Dendritic cell treated with granulocyte-macrophage colony-stimulating factor and Interleukin-4, amounts not matched to agents 40 ng/mL and 50 ng/mL, for 4 days (primary cell): ENCODE data around the gene IL12A.

Experiments used
- H3K27ac Mint-ChIP-seq: one replicate; pipeline ENCODE4 v1.8.0; 2022; ENCODE audit warnings: mild to moderate bottlenecking, mixed read lengths
- H3K27me3 Mint-ChIP-seq: one replicate; pipeline ENCODE4 v1.8.0; 2022; ENCODE audit warnings: mild to moderate bottlenecking, mixed read lengths
- H3K36me3 Mint-ChIP-seq: one replicate; pipeline ENCODE4 v1.8.0; 2022; ENCODE audit warnings: low read depth, mixed read lengths
- H3K4me1 Mint-ChIP-seq: one replicate; pipeline ENCODE4 v1.8.0; 2022; ENCODE audit warnings: low read depth, mixed read lengths
- H3K4me3 Mint-ChIP-seq: one replicate; pipeline ENCODE4 v1.8.0; 2022; ENCODE audit warnings: mild to moderate bottlenecking, moderate library complexity, mixed read lengths
- H3K9me3 Mint-ChIP-seq: one replicate; pipeline ENCODE4 v1.8.0; 2022; ENCODE audit warnings: mixed read lengths
- intact Hi-C: fragments of 100-400 bp; cut with micrococcal nuclease; formaldehyde crosslinking; loops from one replicate; pipeline ENCODE4 v1.15.0; 2022

Gene IL12A

DNA sequence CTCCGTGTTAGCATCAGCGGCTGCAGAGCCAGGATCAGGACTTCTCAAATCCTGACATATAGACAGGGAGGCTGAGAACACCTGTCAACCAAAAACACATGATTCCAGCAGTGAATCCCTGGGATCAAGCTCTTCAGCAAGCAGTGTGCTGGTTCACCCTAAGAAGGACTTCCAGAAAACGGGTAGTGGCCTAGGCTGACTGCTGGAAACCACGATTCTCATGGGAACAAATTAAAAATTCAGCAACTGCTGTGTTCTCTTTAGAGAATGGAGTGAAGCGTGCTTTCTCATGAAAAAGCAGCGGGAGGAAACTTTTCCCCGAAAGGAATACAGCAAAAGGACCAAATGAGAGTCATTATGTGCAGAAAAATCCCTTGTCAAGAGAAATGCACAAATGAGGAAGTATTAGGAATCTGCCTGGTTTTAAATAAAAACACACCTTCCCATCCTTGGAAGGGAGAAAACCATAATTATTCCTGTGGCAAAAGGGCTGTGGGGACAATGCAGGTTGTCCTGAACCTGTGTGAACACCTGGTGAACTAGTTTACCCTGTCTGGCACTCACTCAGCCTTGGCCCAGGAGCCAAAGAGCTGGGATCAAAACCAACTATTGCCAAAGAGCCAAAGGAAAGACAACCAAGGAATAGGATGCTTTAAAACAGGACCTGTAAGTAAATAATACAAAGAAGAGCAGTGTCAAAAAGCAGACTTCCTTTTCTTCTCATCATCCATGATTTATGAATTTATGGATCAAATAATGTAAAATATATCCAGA is 13.4 kb downstream of the IL12A start:
- intact Hi-C loops = no loop called here
- no peaks in the 10 kb centered on the region for H3K36me3 Mint-ChIP-seq
- H3K27ac Mint-ChIP-seq = no peak overlapping the region
- no peak overlapping the region for H3K4me3 Mint-ChIP-seq
- no peaks in the 10 kb centered on the region for H3K9me3 Mint-ChIP-seq
- H3K4me1 Mint-ChIP-seq = peaks cover 13% of the 10 kb centered on the region
- H3K27me3 Mint-ChIP-seq = no peaks in the 10 kb centered on the region

DNA sequence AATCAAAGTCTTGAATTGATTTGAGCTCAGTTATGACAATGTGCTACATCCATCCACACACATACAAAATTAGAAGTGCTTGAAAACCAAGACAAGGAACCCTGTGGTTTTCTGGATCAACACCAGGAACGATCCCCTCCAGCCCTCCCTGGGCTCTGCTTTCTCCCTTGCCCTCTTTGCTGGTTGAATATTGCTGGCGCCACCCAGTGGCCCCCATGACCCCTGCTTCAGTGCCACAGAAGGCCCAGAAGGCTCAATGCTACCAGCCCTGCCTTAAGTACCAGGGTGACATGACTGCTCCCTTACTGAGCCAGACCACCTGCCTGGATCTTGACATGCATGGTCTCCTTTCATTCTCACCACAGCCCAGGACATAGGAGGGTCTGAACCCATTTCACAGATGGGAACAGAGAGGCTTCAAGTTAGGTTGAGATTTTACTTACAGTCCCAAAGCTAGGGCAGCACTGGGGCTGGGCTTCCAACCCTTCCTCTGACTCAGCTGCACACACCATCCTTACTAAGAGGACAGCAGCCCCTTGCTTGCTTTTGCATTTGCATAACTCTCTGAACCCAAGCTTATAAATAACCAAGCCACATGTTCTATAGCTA is 15.0 kb downstream of the IL12A start:
- Mint-ChIP-seq H3K4me3 (no peak overlapping the region), H3K4me1 (peaks cover 13% of the 10 kb centered on the region), H3K36me3 (no peaks in the 10 kb centered on the region), H3K9me3 (no peaks in the 10 kb centered on the region), H3K27me3 (no peaks in the 10 kb centered on the region), H3K27ac (no peak overlapping the region)
- intact Hi-C loops = no loop called here

DNA sequence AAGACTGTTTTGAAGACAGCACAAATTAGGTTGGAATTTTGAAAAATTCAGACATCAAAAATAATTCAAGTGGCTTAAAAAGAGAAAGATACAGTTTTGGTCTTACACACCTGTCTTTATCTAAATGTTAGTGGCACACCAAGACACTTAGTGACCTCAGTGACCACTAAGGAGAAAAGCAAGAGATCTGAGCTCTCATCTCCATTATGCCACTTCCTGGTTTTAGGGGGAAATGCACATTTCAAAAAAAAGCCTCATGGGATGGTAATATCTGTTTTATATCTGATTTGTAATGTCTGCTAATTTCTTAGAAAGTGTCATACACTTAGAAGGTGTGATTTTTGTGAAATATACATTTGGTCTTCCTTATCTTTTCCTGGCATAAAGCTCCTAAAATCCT is 16.4 kb downstream of the IL12A start:
- Mint-ChIP-seq H3K4me3 (no peak overlapping the region), H3K27me3 (no peaks in the 10 kb centered on the region), H3K27ac (no peak overlapping the region), H3K36me3 (no peaks in the 10 kb centered on the region), H3K4me1 (peaks cover 13% of the 10 kb centered on the region), H3K9me3 (no peaks in the 10 kb centered on the region)
- intact Hi-C loops = no loop called here

DNA sequence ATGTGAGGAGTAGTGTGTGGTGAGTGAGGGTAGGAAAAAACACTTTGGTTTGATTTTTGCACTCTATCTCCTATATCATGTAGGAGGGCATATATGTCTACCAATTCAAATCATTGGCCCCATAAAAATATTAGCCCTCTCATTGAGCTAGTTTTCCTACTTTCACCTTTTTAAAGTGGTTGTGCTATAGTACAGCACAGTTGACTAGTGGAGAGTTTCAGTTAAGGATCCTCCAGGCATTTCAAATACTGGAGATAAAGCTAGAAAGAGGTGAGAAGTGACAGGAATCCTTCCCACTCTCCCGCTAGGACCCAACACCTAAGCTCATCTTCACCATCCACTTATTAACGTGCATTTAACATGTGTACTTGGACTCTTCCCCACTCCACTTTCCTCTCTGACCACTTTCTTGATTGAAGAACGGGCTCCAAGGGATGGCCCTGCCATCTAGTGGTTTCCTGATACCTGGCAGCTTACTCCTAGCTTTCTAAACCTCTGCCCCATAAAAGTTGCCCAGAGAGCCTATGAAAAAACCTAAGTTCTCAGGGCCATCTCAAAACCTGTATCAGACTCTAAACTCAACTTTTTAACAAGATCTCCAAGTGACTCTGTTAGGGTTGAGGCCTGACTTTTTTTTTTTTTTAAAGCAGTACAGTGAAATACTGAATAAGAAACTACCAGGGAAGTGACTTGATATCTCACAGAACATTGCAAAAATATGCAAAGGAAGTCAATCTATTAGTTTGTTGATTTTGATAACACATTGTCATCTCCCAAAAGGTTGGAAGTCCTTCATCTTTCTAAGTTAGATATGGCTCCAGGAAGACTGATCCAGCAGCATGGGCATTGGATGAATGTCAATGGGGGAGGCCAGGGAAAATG is 17.9 kb downstream of the IL12A start:
- H3K36me3 Mint-ChIP-seq = no peaks in the 10 kb centered on the region
- H3K27me3 Mint-ChIP-seq = no peaks in the 10 kb centered on the region
- no peak overlapping the region for H3K27ac Mint-ChIP-seq
- no peak overlapping the region for H3K4me3 Mint-ChIP-seq
- no peaks in the 10 kb centered on the region for H3K9me3 Mint-ChIP-seq
- intact Hi-C loops = loop anchor here (1.0 to 2.0 kb wide), 3 partner anchors 78 to 178 kb away; no protein-coding TSS in a partner anchor
- H3K4me1 Mint-ChIP-seq = peaks cover 20% of the 10 kb centered on the region

DNA sequence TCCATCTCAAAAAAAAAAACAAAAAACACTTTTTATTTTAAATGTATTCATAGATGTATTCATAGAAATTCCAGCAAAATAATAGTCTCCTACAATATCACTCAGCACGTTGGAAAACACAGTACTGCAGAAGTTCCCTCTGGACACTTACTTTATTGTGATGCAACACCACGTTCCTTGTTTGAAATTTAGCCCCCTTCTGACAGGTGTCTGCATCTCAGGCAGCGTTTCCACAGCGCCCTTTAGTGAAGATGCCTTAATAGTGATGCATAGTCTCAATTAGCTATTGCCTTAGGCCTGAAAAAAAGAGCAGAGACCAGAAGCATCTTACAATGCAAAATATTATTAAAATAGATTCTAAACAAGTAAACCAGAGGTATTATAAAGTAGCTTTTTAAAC is 20.3 kb downstream of the IL12A start:
- no peak overlapping the region for H3K27ac Mint-ChIP-seq
- H3K9me3 Mint-ChIP-seq = no peaks in the 10 kb centered on the region
- peaks cover 24% of the 10 kb centered on the region for H3K4me1 Mint-ChIP-seq
- no peaks in the 10 kb centered on the region for H3K27me3 Mint-ChIP-seq
- no peaks in the 10 kb centered on the region for H3K36me3 Mint-ChIP-seq
- no peak overlapping the region for H3K4me3 Mint-ChIP-seq
- intact Hi-C loops = no loop called here

DNA sequence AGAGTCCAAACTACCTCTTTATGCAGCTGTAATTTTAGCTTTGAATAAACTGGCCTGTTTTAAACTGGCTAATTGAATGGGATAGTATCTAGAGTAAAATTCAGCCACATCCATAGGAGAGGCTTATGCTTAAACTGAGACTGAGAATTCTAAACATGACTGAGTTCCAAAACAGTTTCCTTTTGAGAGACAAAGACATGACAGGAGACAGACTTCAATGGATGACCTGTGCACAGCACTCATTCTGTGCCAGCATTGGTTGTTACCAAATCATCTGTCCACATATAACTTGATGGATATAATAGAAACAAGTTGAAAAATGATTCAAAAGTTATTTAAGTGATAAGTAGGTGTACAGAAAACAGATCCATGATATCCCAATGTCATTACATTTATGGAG is 20.9 kb downstream of the IL12A start:
- Mint-ChIP-seq H3K9me3 (no peaks in the 10 kb centered on the region), H3K27me3 (no peaks in the 10 kb centered on the region), H3K4me1 (peaks cover 24% of the 10 kb centered on the region), H3K4me3 (no peak overlapping the region), H3K27ac (no peak overlapping the region), H3K36me3 (no peaks in the 10 kb centered on the region)
- intact Hi-C loops = no loop called here

DNA sequence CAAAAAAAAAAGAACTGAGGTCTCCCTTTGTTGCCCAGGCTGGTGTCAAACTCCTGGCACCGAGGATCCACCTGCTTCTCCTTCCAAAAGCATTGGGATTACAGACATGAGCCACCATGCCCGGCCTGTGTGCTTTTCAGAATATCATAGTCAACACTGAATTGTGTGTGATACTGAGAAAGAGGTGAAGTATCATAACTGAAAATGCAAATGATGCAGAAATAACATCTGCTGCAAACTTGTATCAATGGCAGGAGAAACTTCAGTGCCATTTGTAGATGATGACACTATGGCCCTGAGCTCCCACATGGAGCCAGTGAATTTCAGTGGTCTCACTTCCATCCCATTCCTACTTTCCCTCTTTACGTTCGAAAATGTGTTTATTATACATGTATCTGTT is 21.9 kb downstream of the IL12A start:
- peaks cover 24% of the 10 kb centered on the region for H3K4me1 Mint-ChIP-seq
- no peak overlapping the region for H3K4me3 Mint-ChIP-seq
- no peak overlapping the region for H3K27ac Mint-ChIP-seq
- H3K36me3 Mint-ChIP-seq = no peaks in the 10 kb centered on the region
- H3K27me3 Mint-ChIP-seq = no peaks in the 10 kb centered on the region
- no peaks in the 10 kb centered on the region for H3K9me3 Mint-ChIP-seq
- intact Hi-C loops = no loop called here

DNA sequence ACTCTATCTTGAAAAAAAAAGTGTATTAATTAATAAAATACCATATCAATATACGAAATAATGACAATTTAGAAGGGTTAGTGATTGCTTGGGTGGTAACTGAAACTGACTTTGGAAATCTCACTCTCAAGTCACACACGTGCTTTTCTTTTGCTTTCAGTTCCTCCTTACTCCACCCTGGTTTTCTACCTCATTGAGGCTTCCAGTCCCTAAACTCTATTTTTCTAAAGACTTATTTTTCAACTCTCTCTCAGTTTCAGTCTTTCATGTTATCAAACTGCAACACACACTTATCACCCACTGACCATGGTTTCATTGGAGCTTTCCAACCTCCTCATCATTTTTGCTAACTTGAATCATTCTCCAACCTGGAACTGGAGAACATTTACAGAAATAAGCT is 23.5 kb downstream of the IL12A start:
- H3K4me3 Mint-ChIP-seq = no peak overlapping the region
- peak overlapping the region; percentile 58 for H3K27ac Mint-ChIP-seq
- H3K27me3 Mint-ChIP-seq = no peaks in the 10 kb centered on the region
- H3K4me1 Mint-ChIP-seq = peaks cover 15% of the 10 kb centered on the region
- intact Hi-C loops = no loop called here
- H3K9me3 Mint-ChIP-seq = no peaks in the 10 kb centered on the region
- no peaks in the 10 kb centered on the region for H3K36me3 Mint-ChIP-seq

DNA sequence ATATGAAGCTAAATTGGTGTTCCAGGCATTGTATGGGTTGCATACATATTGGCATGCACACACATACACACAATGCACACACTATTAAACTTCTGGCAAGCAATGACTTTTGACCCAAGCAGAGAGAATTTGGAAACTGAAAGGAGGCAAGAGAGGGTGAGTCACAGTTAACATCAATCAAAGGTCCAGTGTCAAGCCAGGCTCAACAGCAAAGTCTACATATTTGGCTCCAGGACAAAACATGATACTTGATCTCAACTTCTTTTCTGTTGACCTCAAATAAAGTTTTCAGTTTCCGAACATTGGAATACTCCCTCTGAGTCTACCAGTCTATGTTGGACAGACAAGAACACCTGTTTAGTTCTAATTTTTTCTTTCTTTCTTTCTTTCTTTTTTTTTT is 28.3 kb downstream of the IL12A start:
- no peaks in the 10 kb centered on the region for H3K9me3 Mint-ChIP-seq
- intact Hi-C loops = no loop called here
- no peak overlapping the region for H3K27ac Mint-ChIP-seq
- H3K4me3 Mint-ChIP-seq = no peak overlapping the region
- no peaks in the 10 kb centered on the region for H3K36me3 Mint-ChIP-seq
- peaks cover 8% of the 10 kb centered on the region for H3K4me1 Mint-ChIP-seq
- H3K27me3 Mint-ChIP-seq = peaks cover 1% of the 10 kb centered on the region

DNA sequence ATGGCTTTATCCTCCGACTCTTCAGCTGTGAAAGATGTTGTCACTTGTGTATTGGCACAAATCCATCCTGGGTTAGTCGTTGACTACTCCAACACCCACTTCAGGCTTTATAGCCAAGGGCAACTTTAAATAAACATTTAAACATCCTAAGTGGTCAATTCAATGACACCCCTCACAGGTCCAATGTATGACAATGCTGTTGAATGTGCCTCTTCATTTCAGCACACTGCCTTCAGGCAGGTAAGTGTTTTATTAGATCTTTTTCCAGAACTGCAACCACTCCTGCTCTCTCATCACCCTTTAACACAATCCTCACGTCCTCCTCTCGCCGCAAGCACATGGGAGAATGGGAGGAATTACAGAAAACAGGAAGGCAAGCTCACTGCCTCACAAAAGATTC is 30.3 kb downstream of the IL12A start:
- Mint-ChIP-seq H3K9me3 (no peaks in the 10 kb centered on the region), H3K27ac (no peak overlapping the region), H3K36me3 (no peaks in the 10 kb centered on the region), H3K27me3 (peaks cover 1% of the 10 kb centered on the region), H3K4me3 (no peak overlapping the region), H3K4me1 (no peaks in the 10 kb centered on the region)
- intact Hi-C loops = no loop called here

DNA sequence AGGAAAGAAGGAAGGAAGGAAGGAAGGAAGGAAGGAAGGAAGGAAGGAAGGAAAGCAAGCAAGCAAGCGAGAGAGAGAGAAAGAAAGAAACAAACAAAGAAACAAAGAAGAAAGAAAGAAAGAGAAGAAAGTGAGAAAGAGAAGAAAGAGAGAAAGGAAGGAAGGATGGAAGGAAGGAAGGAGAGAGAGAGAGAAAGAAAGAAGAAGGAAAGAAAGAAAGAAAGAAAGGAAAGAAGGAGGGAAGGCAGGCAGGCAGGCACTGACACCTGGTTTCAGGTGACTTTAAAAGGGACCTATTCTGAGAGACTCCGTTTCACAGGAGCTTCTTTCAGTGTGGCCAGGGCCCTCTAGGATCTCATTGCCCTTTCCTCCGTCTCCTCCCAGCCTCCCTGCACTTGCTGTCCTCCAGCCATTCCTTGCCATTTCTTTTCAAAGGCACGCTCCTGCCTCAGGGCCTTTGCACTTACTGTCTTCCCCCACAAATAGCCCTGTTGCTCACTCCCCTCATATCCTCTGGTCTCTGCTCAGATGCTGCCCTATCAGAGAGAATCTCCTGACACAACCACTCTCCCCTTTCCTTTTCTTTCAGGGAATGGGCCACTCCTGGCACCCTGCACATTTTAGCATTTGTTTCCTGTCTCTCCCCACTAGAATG is 31.5 kb downstream of the IL12A start:
- Mint-ChIP-seq H3K27ac (no peak overlapping the region), H3K4me3 (no peak overlapping the region), H3K36me3 (no peaks in the 10 kb centered on the region), H3K4me1 (no peaks in the 10 kb centered on the region), H3K27me3 (peaks cover 1% of the 10 kb centered on the region), H3K9me3 (no peaks in the 10 kb centered on the region)
- intact Hi-C loops = no loop called here

DNA sequence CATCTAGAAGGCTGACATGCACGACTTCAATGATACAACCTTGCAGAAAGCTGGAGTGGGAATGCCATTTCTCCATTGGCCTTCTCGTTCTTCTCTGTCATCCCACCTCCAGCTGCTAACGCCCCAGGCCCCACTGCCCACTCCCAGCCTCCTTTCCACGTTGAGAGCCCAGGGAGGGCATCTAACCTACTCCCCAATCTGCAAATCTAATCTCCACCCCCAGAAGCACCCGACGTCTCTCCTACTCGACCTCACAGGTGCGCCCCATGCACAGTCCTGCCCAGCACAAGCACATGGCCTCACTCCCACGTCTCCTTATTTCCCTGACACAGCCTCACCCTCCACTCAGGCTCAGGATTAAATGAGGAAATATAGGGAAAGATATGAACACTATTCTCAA is 33.4 kb downstream of the IL12A start:
- Mint-ChIP-seq H3K36me3 (no peaks in the 10 kb centered on the region), H3K4me3 (no peak overlapping the region), H3K4me1 (peaks cover 5% of the 10 kb centered on the region), H3K27me3 (peaks cover 1% of the 10 kb centered on the region), H3K27ac (no peak overlapping the region), H3K9me3 (no peaks in the 10 kb centered on the region)
- intact Hi-C loops = no loop called here

DNA sequence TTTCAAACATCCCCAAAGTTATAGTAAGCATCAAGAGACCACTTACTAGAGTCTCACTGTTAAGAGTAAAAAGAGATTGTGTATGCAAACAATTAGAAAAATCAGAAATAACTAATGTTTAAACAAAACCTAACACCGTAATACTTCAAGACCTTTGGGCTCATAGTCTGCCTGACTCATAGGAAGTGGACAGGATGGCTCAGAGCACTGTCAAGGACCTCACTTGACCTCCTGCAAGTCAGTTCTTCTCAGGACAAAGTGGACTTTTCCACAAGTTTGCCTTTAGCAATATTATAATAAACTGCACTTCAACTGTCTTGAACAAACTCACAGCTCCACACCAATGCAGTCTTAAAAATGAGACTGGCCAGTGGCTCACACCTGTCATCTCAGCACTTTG is 34.8 kb downstream of the IL12A start:
- H3K4me3 Mint-ChIP-seq = no peak overlapping the region
- intact Hi-C loops = no loop called here
- no peaks in the 10 kb centered on the region for H3K36me3 Mint-ChIP-seq
- H3K9me3 Mint-ChIP-seq = no peaks in the 10 kb centered on the region
- H3K27ac Mint-ChIP-seq = no peak overlapping the region
- H3K4me1 Mint-ChIP-seq = peaks cover 16% of the 10 kb centered on the region
- no peaks in the 10 kb centered on the region for H3K27me3 Mint-ChIP-seq
